H1 (cell line): ENCODE results near the gene TMEM120A.

Source experiments
- NRF1 ChIP-seq: IDR thresholded peaks from 2 replicates; pipeline ENCODE4 v1.6.1; 2011; ENCODE audit warnings: mild to moderate bottlenecking, low read depth, low read length, improper control_type of control experiment
- POLR2A ChIP-seq, 2 experiments: IDR thresholded peaks; 1 replicate in 1 of 2; 2 replicates in 1 of 2; pipeline ENCODE4 v1.6.1; 2011; ENCODE audit warnings: low read depth in 2 of 2, low read length in 2 of 2, mild to moderate bottlenecking in 2 of 2; ENCODE audit errors: control extremely low read depth in 1 of 2
- RAD21 ChIP-seq, 2 experiments: IDR thresholded peaks in 1 of 2; conservative IDR thresholded peaks in 1 of 2; 2 replicates each; pipeline ENCODE4 v1.6.1; 2011; ENCODE audit warnings: low read depth in 2 of 2, low read length in 2 of 2, improper control_type of control experiment in 1 of 2, inconsistent platforms in 1 of 2, mild to moderate bottlenecking in 1 of 2, moderate library complexity in 1 of 2
- SIN3A ChIP-seq, 2 experiments: IDR thresholded peaks in 1 of 2; conservative IDR thresholded peaks in 1 of 2; 2 replicates each; pipeline ENCODE4 v1.6.1; 2011 to 2012; ENCODE audit warnings: low read length in 2 of 2, improper control_type of control experiment in 1 of 2, low read depth in 1 of 2, mild to moderate bottlenecking in 1 of 2
- TF ChIP-seq, protein P1 (sequence below), 3 experiments: IDR thresholded peaks; 1 replicate in 2 of 3; 2 replicates in 1 of 3; pipeline versions ENCODE4 v1.5.1 to v1.6.1; 2011; ENCODE audit warnings: low read length in 3 of 3, mild to moderate bottlenecking in 3 of 3, inconsistent platforms in 2 of 3, low read depth in 1 of 3, moderate library complexity in 1 of 3; ENCODE audit not compliant: insufficient read depth in 1 of 3; ENCODE audit errors: control extremely low read depth in 1 of 3
- TF ChIP-seq, protein P2 (sequence below): IDR thresholded peaks from 2 replicates; pipeline ENCODE4 v1.6.1; 2011; ENCODE audit warnings: low read length, improper control_type of control experiment
- TF ChIP-seq, protein P3 (sequence below): IDR thresholded peaks from 2 replicates; pipeline ENCODE4 v1.6.1; 2012; ENCODE audit warnings: inconsistent platforms

DNA sequence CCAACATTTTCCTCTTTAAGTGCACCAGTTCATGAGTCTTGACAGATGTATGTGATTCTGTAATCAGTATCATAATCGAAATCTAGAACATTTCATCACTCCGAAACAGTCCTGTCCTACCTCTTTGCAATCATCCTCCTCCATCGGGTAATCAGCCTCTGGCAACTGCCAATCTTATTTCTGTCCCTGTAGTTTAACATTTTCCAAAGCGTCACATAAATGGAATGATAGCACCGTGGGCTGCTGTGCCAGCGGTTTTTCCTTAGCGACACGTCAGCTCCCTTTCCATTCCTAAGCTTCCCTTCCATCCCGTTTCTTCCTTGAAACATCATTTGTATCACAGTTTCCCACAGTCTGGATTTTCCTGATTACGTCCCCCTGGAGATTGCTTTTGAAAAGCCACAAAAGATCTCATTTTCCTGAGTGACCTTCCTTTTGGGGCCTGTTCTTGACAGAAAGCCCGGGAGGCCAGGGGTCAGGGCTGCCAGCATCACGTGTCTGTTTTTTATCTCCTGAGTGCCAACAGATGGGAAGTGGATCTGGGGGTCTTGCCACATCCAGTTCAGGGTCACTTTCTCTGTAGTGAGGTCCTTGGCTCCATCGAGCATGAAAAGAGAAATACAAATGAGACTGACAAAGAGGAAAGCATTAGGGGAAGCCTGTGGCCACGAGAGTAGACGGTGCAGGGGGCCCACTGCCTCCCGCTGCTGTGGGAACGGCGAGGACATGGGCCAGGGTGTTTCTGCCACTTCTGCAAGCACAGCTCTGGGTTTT is 31.6 kb downstream of the TMEM120A start:
- TF ChIP-seq, protein P1, sequence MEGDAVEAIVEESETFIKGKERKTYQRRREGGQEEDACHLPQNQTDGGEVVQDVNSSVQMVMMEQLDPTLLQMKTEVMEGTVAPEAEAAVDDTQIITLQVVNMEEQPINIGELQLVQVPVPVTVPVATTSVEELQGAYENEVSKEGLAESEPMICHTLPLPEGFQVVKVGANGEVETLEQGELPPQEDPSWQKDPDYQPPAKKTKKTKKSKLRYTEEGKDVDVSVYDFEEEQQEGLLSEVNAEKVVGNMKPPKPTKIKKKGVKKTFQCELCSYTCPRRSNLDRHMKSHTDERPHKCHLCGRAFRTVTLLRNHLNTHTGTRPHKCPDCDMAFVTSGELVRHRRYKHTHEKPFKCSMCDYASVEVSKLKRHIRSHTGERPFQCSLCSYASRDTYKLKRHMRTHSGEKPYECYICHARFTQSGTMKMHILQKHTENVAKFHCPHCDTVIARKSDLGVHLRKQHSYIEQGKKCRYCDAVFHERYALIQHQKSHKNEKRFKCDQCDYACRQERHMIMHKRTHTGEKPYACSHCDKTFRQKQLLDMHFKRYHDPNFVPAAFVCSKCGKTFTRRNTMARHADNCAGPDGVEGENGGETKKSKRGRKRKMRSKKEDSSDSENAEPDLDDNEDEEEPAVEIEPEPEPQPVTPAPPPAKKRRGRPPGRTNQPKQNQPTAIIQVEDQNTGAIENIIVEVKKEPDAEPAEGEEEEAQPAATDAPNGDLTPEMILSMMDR (IDR thresholded peaks at IDR 0.05; ENCODE audit: control extremely low read depth in 1 of 3, insufficient read depth in 1 of 3, low read depth in 1 of 3, low read length in 3 of 3): no peak
- TF ChIP-seq, protein P2, sequence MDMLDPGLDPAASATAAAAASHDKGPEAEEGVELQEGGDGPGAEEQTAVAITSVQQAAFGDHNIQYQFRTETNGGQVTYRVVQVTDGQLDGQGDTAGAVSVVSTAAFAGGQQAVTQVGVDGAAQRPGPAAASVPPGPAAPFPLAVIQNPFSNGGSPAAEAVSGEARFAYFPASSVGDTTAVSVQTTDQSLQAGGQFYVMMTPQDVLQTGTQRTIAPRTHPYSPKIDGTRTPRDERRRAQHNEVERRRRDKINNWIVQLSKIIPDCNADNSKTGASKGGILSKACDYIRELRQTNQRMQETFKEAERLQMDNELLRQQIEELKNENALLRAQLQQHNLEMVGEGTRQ: no peak
- TF ChIP-seq POLR2A (IDR thresholded peaks at IDR 0.05; ENCODE audit: control extremely low read depth in 1 of 2, low read depth in 2 of 2, low read length in 2 of 2) (no peak), RAD21 (IDR thresholded peaks at IDR 0.05 in 1 of 2, conservative IDR thresholded peaks at IDR 0.05 in 1 of 2; ENCODE audit: low read depth in 2 of 2, low read length in 2 of 2) (no peak), NRF1 (no peak), SIN3A (conservative IDR thresholded peaks at IDR 0.05 in 1 of 2, IDR thresholded peaks at IDR 0.05 in 1 of 2; ENCODE audit: low read depth in 1 of 2, low read length in 2 of 2) (no peak)
- TF ChIP-seq, protein P3, sequence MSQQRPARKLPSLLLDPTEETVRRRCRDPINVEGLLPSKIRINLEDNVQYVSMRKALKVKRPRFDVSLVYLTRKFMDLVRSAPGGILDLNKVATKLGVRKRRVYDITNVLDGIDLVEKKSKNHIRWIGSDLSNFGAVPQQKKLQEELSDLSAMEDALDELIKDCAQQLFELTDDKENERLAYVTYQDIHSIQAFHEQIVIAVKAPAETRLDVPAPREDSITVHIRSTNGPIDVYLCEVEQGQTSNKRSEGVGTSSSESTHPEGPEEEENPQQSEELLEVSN: no peak
